ENCODE data around the gene ZFAND3. TPM values are rescaled to one million over a fixed set of nuclear protein-coding genes. Genes with fewer than 3 reads are reported as not detected.

Gene ZFAND3
- total and polyA plus RNA-seq, 2 of the 4 experiments (the other 2 are of a cell fraction) = 10.9 to 26.7 TPM

GRCh38 chr6:38176797-38177751, 357.5 kb downstream of the ZFAND3 start:
- Histone ChIP-seq H3K18ac (ENCODE audit: low read depth, low read length) (no peak overlapping the region), H2BK120ac (ENCODE audit: low read depth, low read length) (no peak overlapping the region), H2BK15ac (ENCODE audit: low read depth, low read length) (no peak overlapping the region), H3K36me3 (ENCODE audit: control insufficient read depth, insufficient read depth, low read length) (peaks cover 2% of the 10 kb centered on the region; the same call in 1 of the 2 replicates), H2AK5ac (ENCODE audit: low read depth, low read length) (no peak overlapping the region), H2AK9ac (replicated peaks; ENCODE audit: low read depth, low read length, poor library complexity) (peak overlapping the region; percentile 29), H3K9me1 (ENCODE audit: insufficient read depth, low read length) (peaks cover 3% of the 10 kb centered on the region; the same call in 1 of the 2 replicates), H3K9ac (ENCODE audit: low read depth, low read length) (no peak overlapping the region), H3K27ac (ENCODE audit: insufficient read depth, low read length) (no peak overlapping the region), H3K23ac (ENCODE audit: low read depth, low read length) (no peak overlapping the region), H2BK20ac (ENCODE audit: low read depth, low read length) (no peak overlapping the region), H3K27me3 (ENCODE audit: control insufficient read depth, insufficient read depth, low read length) (no peaks in the 10 kb centered on the region), H3K9me3 (ENCODE audit: control insufficient read depth, insufficient read depth, low read length) (no peaks in the 10 kb centered on the region), H2AFZ (replicated peaks; ENCODE audit: low read length, poor library complexity) (no peak overlapping the region), H3K14ac (replicated peaks; ENCODE audit: low read depth, low read length) (no peak overlapping the region), H4K20me1 (ENCODE audit: insufficient read depth, low read length) (no peaks in the 10 kb centered on the region; the same call in 1 of the 2 replicates), H3K4ac (ENCODE audit: low read depth, low read length) (no peak overlapping the region), H3K4me2 (ENCODE audit: low read depth, low read length) (no peak overlapping the region), H3K79me1 (ENCODE audit: low read depth in 1 of 2, low read length in 2 of 2) (no peaks in the 10 kb centered on the region; a peak in 2 of 4 replicates), H3K56ac (ENCODE audit: extremely low read depth, insufficient read depth, low read length) (no peak overlapping the region), H3K4me1 (ENCODE audit: control insufficient read depth, insufficient read depth, low read length) (no peaks in the 10 kb centered on the region), H3K4me3 (ENCODE audit: insufficient read depth, low read depth, low read length) (no peak overlapping the region), H4K5ac (ENCODE audit: low read depth, low read length) (no peak overlapping the region), H2BK5ac (ENCODE audit: low read depth, low read length, poor library complexity, severe bottlenecking) (no peak overlapping the region), H4K91ac (ENCODE audit: insufficient read depth, low read depth, low read length) (no peak overlapping the region), H4K8ac (ENCODE audit: low read depth in 2 of 2, low read length in 2 of 2) (no peak overlapping the region)
- ChIA-PET CTCF (no interaction called here), POLR2A (ENCODE audit: unreplicated experiment) (interaction anchor here (0.5 kb wide), 1 partner anchor 104 kb away, joined by 5 read pairs; no protein-coding TSS in a partner anchor)
- DNase-seq = peak; percentile 5
- TF ChIP-seq CEBPB (IDR thresholded peaks at IDR 0.05; ENCODE audit: low read depth, low read length) (no peak), CHD1 (IDR thresholded peaks at IDR 0.05; ENCODE audit: low read depth, low read length) (no peak)
- no TSS peak for BruUV-seq (replicated peaks)
- in situ Hi-C loops (cut with MboI; ENCODE audit: low sequenced_read_pairs) = no loop called here
- dilution Hi-C loops (cut with HindIII; ENCODE audit: low sequenced_read_pairs, unreplicated experiment) = no loop called here
- intact Hi-C loops (cut with micrococcal nuclease) = no loop called here
- ATAC-seq (ENCODE audit: low read depth) = no peak
- WGBS, 2 experiments (ENCODE audit: extremely low coverage in 2 of 2, insufficient read length in 1 of 2) = 83% methylated on average over 8 of the region's 32 CpGs; no CpG with 5 or more reads in 1 of the 2 experiments

Data from IMR-90 (cell line).